GM23338 (cell line): ENCODE results near the gene SPNS1. TPM values are rescaled to one million over a fixed set of nuclear protein-coding genes. Genes with fewer than 3 reads are reported as not detected.

ENCODE experiments used
- ATAC-seq: fragments of 200-7000 bp; cut with Tn5 transposase; 3 replicates; pipeline ENCODE4 v1.9.1; 2020
- DNase-seq: peaks from one replicate; pipeline ENCODE4 v3.0.0-alpha.2; 2015; ENCODE audit warnings: low spot score
- H2AFZ ChIP-seq: fragments of 200-600 bp; sonication (generic); 2 replicates; pipeline ENCODE4 v1.8.0; 2016; ENCODE audit warnings: antibody characterized with exemption, mild to moderate bottlenecking, moderate library complexity
- H3F3A ChIP-seq: fragments of 200-600 bp; sonication (generic); replicated peaks from 2 replicates; pipeline ENCODE4 v1.8.0; 2017; ENCODE audit warnings: antibody characterized with exemption, mixed run types, low read depth
- H3K27ac ChIP-seq: fragments of 200-600 bp; sonication (generic); 2 replicates; pipeline ENCODE4 v1.6.1; 2016; ENCODE audit warnings: low read depth
- H3K27me3 ChIP-seq: fragments of 200-600 bp; sonication (generic); 2 replicates; pipeline ENCODE4 v1.8.0; 2016; ENCODE audit warnings: mild to moderate bottlenecking, mixed run types, moderate library complexity; ENCODE audit not compliant: insufficient read depth
- H3K36me3 ChIP-seq: fragments of 200-600 bp; sonication (generic); 2 replicates; pipeline ENCODE4 v1.8.0; 2016; ENCODE audit warnings: mild to moderate bottlenecking; ENCODE audit not compliant: insufficient read depth
- H3K4me1 ChIP-seq: fragments of 200-600 bp; sonication (generic); 2 replicates; pipeline ENCODE4 v1.8.0; 2016; ENCODE audit warnings: mild to moderate bottlenecking, moderate library complexity; ENCODE audit not compliant: insufficient read depth
- H3K4me2 ChIP-seq: fragments of 200-600 bp; sonication (generic); 2 replicates; pipeline ENCODE4 v1.7.1; 2017; ENCODE audit warnings: mixed run types
- H3K4me3 ChIP-seq: fragments of 200-600 bp; sonication (generic); 2 replicates; pipeline ENCODE4 v1.6.1; 2016; ENCODE audit warnings: mixed run types
- H3K79me2 ChIP-seq: fragments of 200-600 bp; sonication (generic); replicated peaks from 2 replicates; pipeline ENCODE4 v1.8.0; 2017; ENCODE audit warnings: mild to moderate bottlenecking; ENCODE audit not compliant: insufficient read depth
- H3K9me2 ChIP-seq: fragments of 200-600 bp; sonication (generic); 2 replicates; pipeline ENCODE4 v1.8.0; 2017; ENCODE audit not compliant: insufficient read depth
- H4K20me1 ChIP-seq: fragments of 200-600 bp; sonication (generic); replicated peaks from 2 replicates; pipeline ENCODE4 v1.8.0; 2017; ENCODE audit warnings: mild to moderate bottlenecking; ENCODE audit not compliant: insufficient read depth
- H3K27ac Mint-ChIP-seq: 2 replicates; pipeline ENCODE4 v1.8.0; 2020; ENCODE audit warnings: inconsistent platforms, mild to moderate bottlenecking, moderate library complexity, mixed read lengths
- H3K27me3 Mint-ChIP-seq: 3 replicates; pipeline ENCODE4 v1.8.0; 2022; ENCODE audit warnings: low read depth, mild to moderate bottlenecking, moderate library complexity, mixed read lengths, inconsistent platforms; ENCODE audit not compliant: insufficient read depth, poor library complexity
- H3K36me3 Mint-ChIP-seq: 3 replicates; pipeline ENCODE4 v1.8.0; 2021; ENCODE audit warnings: low read depth, mild to moderate bottlenecking, inconsistent platforms, moderate library complexity, mixed read lengths
- H3K4me1 Mint-ChIP-seq: 3 replicates; pipeline ENCODE4 v1.8.0; 2020; ENCODE audit warnings: mild to moderate bottlenecking, inconsistent platforms, mixed read lengths
- H3K4me3 Mint-ChIP-seq: 3 replicates; pipeline ENCODE4 v1.8.0; 2021; ENCODE audit warnings: moderate library complexity, mild to moderate bottlenecking, inconsistent platforms, mixed read lengths
- H3K9me3 Mint-ChIP-seq: 3 replicates; pipeline ENCODE4 v1.8.0; 2020; ENCODE audit warnings: moderate library complexity, mild to moderate bottlenecking, inconsistent platforms, mixed read lengths
- CTCF ChIP-seq, 2 experiments: fragments of 200-600 bp in 1 of 2; sonication (generic) in 1 of 2; conservative IDR thresholded peaks; 2 replicates each; pipeline versions ENCODE4 v1.5.1 to v1.6.1; 2016 to 2017; ENCODE audit warnings: antibody characterized with exemption in 2 of 2, low read depth in 2 of 2, mild to moderate bottlenecking in 2 of 2, moderate library complexity in 1 of 2
- ETS1 ChIP-seq: IDR thresholded peaks from 2 replicates; pipeline ENCODE4 v1.6.1; 2016; ENCODE audit warnings: antibody characterized with exemption
- EZH2 ChIP-seq: fragments of 200-600 bp; sonication (generic); IDR thresholded peaks from one replicate; pipeline ENCODE4 v1.8.0; 2017; ENCODE audit warnings: antibody characterized with exemption, mild to moderate bottlenecking, low read depth; ENCODE audit not compliant: unreplicated experiment
- EZH2phosphoT487 ChIP-seq: fragments of 200-600 bp; sonication (generic); IDR thresholded peaks from one replicate; pipeline ENCODE4 v1.8.1; 2018; ENCODE audit warnings: antibody characterized with exemption; ENCODE audit not compliant: unreplicated experiment
- JUNB ChIP-seq: IDR thresholded peaks from one replicate; pipeline ENCODE4 v1.6.1; 2016; ENCODE audit warnings: antibody characterized with exemption; ENCODE audit not compliant: unreplicated experiment
- POLR2AphosphoS5 ChIP-seq: IDR thresholded peaks from 2 replicates; pipeline ENCODE4 v1.6.1; 2016; ENCODE audit warnings: antibody characterized with exemption, low read depth
- REST ChIP-seq: IDR thresholded peaks from one replicate; pipeline ENCODE4 v1.6.1; 2018; ENCODE audit warnings: antibody characterized with exemption; ENCODE audit not compliant: unreplicated experiment
- ZNF114 ChIP-seq: fragments of 250-450 bp; sonication (Bioruptor Pico); IDR thresholded peaks from 2 replicates; pipeline ENCODE4 v1.5.0; 2020; ENCODE audit warnings: mild to moderate bottlenecking, moderate library complexity
- ZNF331 ChIP-seq: fragments of 250-450 bp; sonication (Bioruptor Pico); IDR thresholded peaks from 2 replicates; pipeline ENCODE4 v1.5.0; 2020; ENCODE audit warnings: low read depth, mild to moderate bottlenecking, moderate library complexity
- ZNF462 ChIP-seq: fragments of 250-450 bp; sonication (Bioruptor Pico); IDR thresholded peaks from 2 replicates; pipeline ENCODE4 v1.5.0; 2020; ENCODE audit warnings: mild to moderate bottlenecking, moderate library complexity
- polyA plus RNA-seq: library from polyadenylated mRNA; unstranded; fragments of >200 nt; fragmentation: Nextera tagmentation; extraction: Ambion mirVana; gene quantifications from 2 replicates; pipeline ENCODE4 v1.2.1, GENCODE V29; 2016
- total RNA-seq: library from RNA; depleted of rRNA; stranded (reverse); fragments of >200 nt; shearing (Covaris generic); gene quantifications from 2 replicates; pipeline ENCODE4 v1.2.3, GENCODE V29; 2014

SPNS1 gene
- total and polyA plus RNA-seq, 2 experiments from 2014 or later: 37.2 to 48.5 TPM

- Histone ChIP-seq H3K27me3 (no peaks in the 10 kb centered on the region), H3K27ac (no peak overlapping the region), H4K20me1 (no peaks in the 10 kb centered on the region), H3F3A (no peaks in the 10 kb centered on the region), H3K4me1 (no peaks in the 10 kb centered on the region), H3K9me2 (peaks cover 4% of the 10 kb centered on the region; the same call in 1 of the 2 replicates), H3K79me2 (no peaks in the 10 kb centered on the region), H3K4me2 (no peak overlapping the region), H3K4me3 (no peak overlapping the region), H3K36me3 (no peaks in the 10 kb centered on the region), H2AFZ (no peak overlapping the region)
- DNase-seq (no peak), ATAC-seq (no peak)
- TF ChIP-seq EZH2 (no peak), POLR2AphosphoS5 (no peak), REST (no peak), ZNF114 (CRISPR knock-in tag) (no peak), JUNB (no peak), EZH2phosphoT487 (no peak), ZNF331 (CRISPR knock-in tag) (no peak), ETS1 (no peak)
- no peaks in the 10 kb centered on the region for H3K36me3 Mint-ChIP-seq
- no peak overlapping the region for H3K27ac Mint-ChIP-seq
- no peaks in the 10 kb centered on the region for H3K9me3 Mint-ChIP-seq
- H3K27me3 Mint-ChIP-seq: no peaks in the 10 kb centered on the region
- peaks cover 4% of the 10 kb centered on the region; the same call in 2 of the 3 replicates for H3K4me1 Mint-ChIP-seq
- H3K4me3 Mint-ChIP-seq: no peak overlapping the region
Observed at GRCh38 chr16:29009838-29010166, 35.2 kb downstream of the SPNS1 start.

- Histone ChIP-seq H3K4me1 (no peaks in the 10 kb centered on the region), H3F3A (no peaks in the 10 kb centered on the region), H2AFZ (peak overlapping the region; percentile 52; the same call in 1 of the 2 replicates), H3K27me3 (no peaks in the 10 kb centered on the region), H3K9me2 (no peaks in the 10 kb centered on the region), H3K36me3 (no peaks in the 10 kb centered on the region), H4K20me1 (no peaks in the 10 kb centered on the region), H3K4me3 (no peak overlapping the region), H3K27ac (no peak overlapping the region), H3K79me2 (no peaks in the 10 kb centered on the region), H3K4me2 (no peak overlapping the region)
- Mint-ChIP-seq H3K27ac (no peak overlapping the region), H3K27me3 (peaks cover 3% of the 10 kb centered on the region), H3K9me3 (no peaks in the 10 kb centered on the region), H3K4me3 (no peak overlapping the region), H3K36me3 (no peaks in the 10 kb centered on the region), H3K4me1 (peaks cover 1% of the 10 kb centered on the region; the same call in 2 of the 3 replicates)
- DNase-seq (peak; percentile 78), ATAC-seq (peak; percentile 97)
- peak; percentile 43 to 68 for TF ChIP-seq CTCF (conservative IDR thresholded peaks at IDR 0.05; ENCODE audit: low read depth in 2 of 2)
- TF ChIP-seq ZNF462 (CRISPR knock-in tag): no peak
Observed at GRCh38 chr16:29011112-29011511, 36.5 kb downstream of the SPNS1 start.
